ENCODE data around the gene PTPRD. TPM values are rescaled to one million over a fixed set of nuclear protein-coding genes. Genes with fewer than 3 reads are reported as not detected.

Gene PTPRD
- total RNA-seq, 4 donors from 2014 or later = 19.6 to 78.9 (median 45.6) TPM

DNA sequence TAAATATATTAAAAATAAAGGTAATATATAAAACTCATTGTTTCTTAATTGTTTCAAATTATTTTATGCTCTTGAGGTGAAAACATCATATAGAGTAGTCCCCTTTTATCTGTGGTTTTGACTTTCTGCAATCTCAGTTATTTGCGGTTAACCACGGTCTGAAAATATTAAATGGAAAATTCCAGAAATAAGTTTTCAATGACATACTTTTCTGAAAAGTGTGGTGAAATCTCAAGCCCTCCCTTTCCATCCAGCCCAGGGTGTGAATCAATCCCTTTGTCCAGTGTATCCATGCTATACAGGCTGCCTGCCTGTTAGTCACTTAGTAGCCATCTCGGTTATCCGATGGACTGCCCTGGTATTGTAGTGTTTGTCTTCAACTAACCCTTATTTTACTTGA, 2266.5 kb downstream of the PTPRD start:
- no peak for TF ChIP-seq POLR2A (IDR thresholded peaks at IDR 0.05)
- TF ChIP-seq, protein P1, sequence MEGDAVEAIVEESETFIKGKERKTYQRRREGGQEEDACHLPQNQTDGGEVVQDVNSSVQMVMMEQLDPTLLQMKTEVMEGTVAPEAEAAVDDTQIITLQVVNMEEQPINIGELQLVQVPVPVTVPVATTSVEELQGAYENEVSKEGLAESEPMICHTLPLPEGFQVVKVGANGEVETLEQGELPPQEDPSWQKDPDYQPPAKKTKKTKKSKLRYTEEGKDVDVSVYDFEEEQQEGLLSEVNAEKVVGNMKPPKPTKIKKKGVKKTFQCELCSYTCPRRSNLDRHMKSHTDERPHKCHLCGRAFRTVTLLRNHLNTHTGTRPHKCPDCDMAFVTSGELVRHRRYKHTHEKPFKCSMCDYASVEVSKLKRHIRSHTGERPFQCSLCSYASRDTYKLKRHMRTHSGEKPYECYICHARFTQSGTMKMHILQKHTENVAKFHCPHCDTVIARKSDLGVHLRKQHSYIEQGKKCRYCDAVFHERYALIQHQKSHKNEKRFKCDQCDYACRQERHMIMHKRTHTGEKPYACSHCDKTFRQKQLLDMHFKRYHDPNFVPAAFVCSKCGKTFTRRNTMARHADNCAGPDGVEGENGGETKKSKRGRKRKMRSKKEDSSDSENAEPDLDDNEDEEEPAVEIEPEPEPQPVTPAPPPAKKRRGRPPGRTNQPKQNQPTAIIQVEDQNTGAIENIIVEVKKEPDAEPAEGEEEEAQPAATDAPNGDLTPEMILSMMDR (IDR thresholded peaks at IDR 0.05) = no peak
- no peak overlapping the region for H3K4me3 ChIP-seq (replicated peaks in 1 of 3)
- WGBS, 2 donors = 95 to 99% methylated on average over 4 of the region's 4 CpGs
- DNase-seq = no peak
- H3K36me3 ChIP-seq = no peaks in the 10 kb centered on the region
- no peak overlapping the region for H3K27ac ChIP-seq
- no peaks in the 10 kb centered on the region for H3K27me3 ChIP-seq
- no peaks in the 10 kb centered on the region for H3K9me3 ChIP-seq
- H3K4me1 ChIP-seq = no peaks in the 10 kb centered on the region
- intact Hi-C loops (cut with DNase I) = no loop called here

DNA sequence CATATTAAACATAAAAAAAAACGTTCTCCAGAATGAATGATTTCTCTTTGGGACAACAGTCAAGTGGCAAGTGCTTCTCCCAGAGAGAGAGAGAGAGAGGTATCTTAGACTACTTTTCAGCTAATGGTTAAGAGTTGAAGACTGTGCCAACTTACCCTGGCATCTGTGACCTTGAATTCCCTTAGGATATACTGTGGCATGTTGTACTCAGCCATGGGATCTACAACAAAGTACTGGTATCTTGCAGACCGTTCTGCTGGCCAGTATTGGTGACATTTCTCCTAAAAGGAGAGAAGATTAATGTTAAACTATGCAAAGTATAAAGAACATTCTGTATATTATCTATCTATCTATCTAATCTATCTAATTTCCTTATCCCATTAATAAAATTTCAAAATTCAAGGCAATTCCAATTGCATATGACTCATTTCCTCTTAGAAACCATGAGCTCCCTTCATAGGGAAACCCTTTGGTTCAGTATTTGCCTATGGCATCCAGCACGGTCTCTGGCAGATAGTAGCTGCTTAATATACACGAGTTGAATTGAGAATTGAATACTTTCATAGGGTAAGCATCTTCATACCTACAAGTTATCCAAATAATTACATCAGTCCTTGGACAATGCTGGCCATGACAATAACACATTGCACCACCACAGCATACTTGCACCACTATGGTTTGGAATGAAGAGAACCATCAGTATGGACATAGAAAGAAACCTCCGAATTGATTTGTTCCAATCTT, 2273.9 kb downstream of the PTPRD start:
- 64 to 67% methylated on average over 5 of the region's 5 CpGs for WGBS, 2 donors
- no peak overlapping the region for H3K4me3 ChIP-seq (replicated peaks in 1 of 3)
- no peaks in the 10 kb centered on the region for H3K36me3 ChIP-seq
- TF ChIP-seq, protein P1 (IDR thresholded peaks at IDR 0.05) = no peak
- TF ChIP-seq POLR2A (IDR thresholded peaks at IDR 0.05) = no peak
- intact Hi-C loops (cut with DNase I) = no loop called here
- no peak overlapping the region for H3K27ac ChIP-seq
- no peaks in the 10 kb centered on the region for H3K9me3 ChIP-seq
- no peaks in the 10 kb centered on the region for H3K27me3 ChIP-seq
- no peak for DNase-seq
- no peaks in the 10 kb centered on the region for H3K4me1 ChIP-seq

DNA sequence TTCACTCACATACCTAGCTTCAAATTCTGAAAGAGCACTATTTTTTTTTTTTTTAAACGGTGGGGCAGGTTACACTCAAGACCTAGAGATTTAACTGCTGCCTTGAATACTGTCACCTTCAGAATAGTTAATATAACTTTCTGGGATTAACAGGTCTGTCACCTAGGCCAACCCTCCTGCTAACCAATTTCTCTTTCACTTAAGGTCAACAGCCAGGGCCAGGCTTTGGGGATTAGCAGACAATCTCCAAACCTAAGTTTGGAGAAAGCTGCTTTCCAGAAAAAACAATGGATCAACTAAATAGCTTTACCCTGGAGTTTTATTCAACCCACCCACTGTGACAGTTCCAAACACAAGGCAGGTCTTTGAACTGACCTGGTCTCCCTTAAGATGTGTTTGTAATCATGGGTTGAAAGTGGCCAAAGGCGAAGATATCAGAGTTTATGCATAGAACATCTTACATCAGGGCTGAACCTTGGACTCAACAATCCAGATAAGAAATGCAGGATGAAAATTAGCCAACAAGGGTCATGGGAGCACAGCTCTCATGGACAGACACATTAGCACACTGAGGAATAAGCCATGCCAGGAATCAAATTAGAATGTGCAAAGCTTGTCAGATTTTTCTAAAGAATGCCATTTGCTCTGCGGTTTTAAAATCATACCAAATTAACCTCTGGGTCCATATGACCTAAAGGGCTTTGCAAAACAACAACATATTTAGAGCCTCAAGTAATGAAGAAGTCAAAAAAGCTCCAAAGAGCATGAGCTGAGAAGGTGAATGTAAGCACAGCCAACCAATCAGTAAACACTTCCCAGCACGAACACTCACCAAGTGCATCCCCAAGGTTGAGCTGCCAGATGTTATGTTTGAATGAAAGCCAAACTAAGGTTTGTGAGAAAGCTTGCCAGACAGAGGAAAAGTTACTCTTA, 2274.7 kb downstream of the PTPRD start:
- Histone ChIP-seq H3K9me3 (no peaks in the 10 kb centered on the region), H3K4me3 (replicated peaks in 1 of 3) (no peak overlapping the region), H3K27ac (no peak overlapping the region), H3K27me3 (no peaks in the 10 kb centered on the region), H3K4me1 (no peaks in the 10 kb centered on the region), H3K36me3 (no peaks in the 10 kb centered on the region)
- intact Hi-C loops (cut with DNase I) = no loop called here
- no peak for TF ChIP-seq POLR2A (IDR thresholded peaks at IDR 0.05)
- TF ChIP-seq, protein P1 (IDR thresholded peaks at IDR 0.05) = no peak
- no peak for DNase-seq
- WGBS, 2 donors = 58 to 62% methylated on average over 4 of the region's 4 CpGs

DNA sequence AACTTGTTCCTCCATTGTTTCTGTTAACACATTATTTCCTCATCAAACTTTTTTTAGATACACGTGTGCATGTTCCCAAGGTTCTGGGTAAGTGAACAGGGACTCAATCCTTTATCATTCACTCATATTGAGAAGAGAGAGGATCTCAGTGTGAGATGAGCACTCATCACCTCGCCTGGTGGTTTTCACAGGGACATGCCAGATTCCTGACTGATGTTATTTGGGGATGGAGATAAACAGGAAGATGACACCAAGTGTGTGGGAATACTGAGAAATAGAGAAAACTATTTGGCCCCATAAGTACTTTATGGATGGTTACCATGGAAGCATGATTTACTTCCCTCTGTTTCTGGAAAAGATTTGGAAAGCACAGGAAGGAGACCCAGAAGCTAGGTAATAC, 2279.9 kb downstream of the PTPRD start:
- intact Hi-C loops (cut with DNase I) = no loop called here
- TF ChIP-seq POLR2A (IDR thresholded peaks at IDR 0.05) = no peak
- TF ChIP-seq, protein P1 (IDR thresholded peaks at IDR 0.05) = no peak
- Histone ChIP-seq H3K27ac (no peak overlapping the region), H3K4me3 (replicated peaks in 1 of 3) (no peak overlapping the region), H3K27me3 (no peaks in the 10 kb centered on the region), H3K9me3 (no peaks in the 10 kb centered on the region), H3K36me3 (no peaks in the 10 kb centered on the region), H3K4me1 (no peaks in the 10 kb centered on the region)
- WGBS, 2 donors = 78 to 81% methylated on average over 2 of the region's 2 CpGs
- DNase-seq = no peak

DNA sequence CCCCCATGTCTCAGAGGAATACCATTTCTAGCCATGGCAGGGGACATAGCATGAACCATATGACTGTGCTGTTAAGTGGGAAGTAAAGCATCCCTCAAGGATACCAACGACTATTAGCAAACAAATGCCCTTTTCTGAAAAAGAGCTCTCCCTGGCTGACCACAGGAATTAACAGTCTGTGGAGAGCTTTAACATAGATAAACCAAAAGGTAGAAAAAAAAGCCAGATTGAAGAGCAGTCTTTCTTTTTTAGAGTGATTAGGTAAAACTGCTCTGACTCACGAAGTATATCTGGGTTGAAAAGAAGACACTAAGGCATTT, 2280.5 kb downstream of the PTPRD start:
- no peaks in the 10 kb centered on the region for H3K27me3 ChIP-seq
- no peak overlapping the region for H3K27ac ChIP-seq
- H3K4me1 ChIP-seq = no peaks in the 10 kb centered on the region
- TF ChIP-seq POLR2A (IDR thresholded peaks at IDR 0.05) = no peak
- TF ChIP-seq, protein P1 (IDR thresholded peaks at IDR 0.05) = no peak
- no peak for DNase-seq
- 55 to 59% methylated on average over 2 of the region's 2 CpGs for WGBS, 2 donors
- no peaks in the 10 kb centered on the region for H3K36me3 ChIP-seq
- intact Hi-C loops (cut with DNase I) = no loop called here
- no peaks in the 10 kb centered on the region for H3K9me3 ChIP-seq
- H3K4me3 ChIP-seq (replicated peaks in 1 of 3) = no peak overlapping the region

All from thyroid gland (tissue), 4 donors.